ENCODE data around the gene TMSB10. TPM values are rescaled to one million over a fixed set of nuclear protein-coding genes. Genes with fewer than 3 reads are reported as not detected.

Gene TMSB10
- total and polyA plus RNA-seq, 2 experiments from 2014 or later = 834 to 2,942 TPM

DNA sequence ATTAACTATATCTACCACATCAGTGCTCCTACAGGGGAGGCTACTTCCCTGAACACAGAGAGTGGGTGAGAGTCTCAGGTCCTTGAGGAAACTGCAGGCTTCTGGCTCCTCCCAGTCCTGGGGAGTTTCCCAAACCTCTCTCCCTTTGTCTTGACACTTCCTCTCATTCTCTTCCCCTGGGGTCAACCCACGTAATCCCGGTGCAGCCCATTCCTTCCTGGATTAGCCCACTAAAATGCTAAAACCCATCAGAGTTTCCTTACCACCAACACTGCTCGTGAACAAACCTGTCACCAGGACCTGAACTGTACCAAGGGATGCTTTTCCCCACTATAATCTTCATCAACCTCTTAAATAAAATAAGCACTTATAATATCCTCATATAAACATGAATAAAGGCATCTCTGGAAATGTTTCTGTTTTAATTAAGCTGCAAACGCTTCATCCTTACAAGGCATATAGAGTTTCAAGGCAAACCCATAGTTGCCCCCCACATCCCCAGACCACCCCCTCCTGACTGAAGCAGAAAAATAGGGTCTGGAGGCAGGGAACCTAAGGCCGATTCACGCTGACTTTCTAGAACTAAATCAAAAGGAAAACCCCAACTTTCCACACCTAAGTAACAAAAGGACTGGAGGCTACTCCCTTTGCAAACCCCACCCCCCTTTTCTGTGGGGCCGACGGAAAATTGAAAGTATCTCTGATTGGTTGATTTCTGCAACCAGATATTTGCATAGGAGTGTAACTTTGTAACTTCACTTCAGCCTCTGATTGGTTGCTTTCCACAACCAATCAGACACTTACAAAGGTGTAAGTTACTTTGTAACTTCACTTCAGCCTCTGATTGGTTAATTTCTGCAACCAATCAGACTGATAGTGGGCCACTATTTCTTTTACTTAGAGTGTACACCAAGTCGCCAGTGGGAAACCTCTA lies 19.0 kb downstream of the TMSB10 start:
- no peaks in the 10 kb centered on the region for H3K9me2 ChIP-seq (ENCODE audit: insufficient read depth)
- no peak overlapping the region for H3K4me2 ChIP-seq
- no peak overlapping the region for H2AFZ ChIP-seq
- H3K27ac ChIP-seq (ENCODE audit: low read depth) = peak overlapping the region; percentile 9; the same call in 1 of the 2 replicates
- DNase-seq (ENCODE audit: low spot score) = peak; percentile 78
- ATAC-seq = no peak; the same call in 2 of the 3 replicates
- peaks cover 13% of the 10 kb centered on the region; the same call in 1 of the 2 replicates for H3K4me1 ChIP-seq (ENCODE audit: insufficient read depth)
- TF ChIP-seq, protein P1, sequence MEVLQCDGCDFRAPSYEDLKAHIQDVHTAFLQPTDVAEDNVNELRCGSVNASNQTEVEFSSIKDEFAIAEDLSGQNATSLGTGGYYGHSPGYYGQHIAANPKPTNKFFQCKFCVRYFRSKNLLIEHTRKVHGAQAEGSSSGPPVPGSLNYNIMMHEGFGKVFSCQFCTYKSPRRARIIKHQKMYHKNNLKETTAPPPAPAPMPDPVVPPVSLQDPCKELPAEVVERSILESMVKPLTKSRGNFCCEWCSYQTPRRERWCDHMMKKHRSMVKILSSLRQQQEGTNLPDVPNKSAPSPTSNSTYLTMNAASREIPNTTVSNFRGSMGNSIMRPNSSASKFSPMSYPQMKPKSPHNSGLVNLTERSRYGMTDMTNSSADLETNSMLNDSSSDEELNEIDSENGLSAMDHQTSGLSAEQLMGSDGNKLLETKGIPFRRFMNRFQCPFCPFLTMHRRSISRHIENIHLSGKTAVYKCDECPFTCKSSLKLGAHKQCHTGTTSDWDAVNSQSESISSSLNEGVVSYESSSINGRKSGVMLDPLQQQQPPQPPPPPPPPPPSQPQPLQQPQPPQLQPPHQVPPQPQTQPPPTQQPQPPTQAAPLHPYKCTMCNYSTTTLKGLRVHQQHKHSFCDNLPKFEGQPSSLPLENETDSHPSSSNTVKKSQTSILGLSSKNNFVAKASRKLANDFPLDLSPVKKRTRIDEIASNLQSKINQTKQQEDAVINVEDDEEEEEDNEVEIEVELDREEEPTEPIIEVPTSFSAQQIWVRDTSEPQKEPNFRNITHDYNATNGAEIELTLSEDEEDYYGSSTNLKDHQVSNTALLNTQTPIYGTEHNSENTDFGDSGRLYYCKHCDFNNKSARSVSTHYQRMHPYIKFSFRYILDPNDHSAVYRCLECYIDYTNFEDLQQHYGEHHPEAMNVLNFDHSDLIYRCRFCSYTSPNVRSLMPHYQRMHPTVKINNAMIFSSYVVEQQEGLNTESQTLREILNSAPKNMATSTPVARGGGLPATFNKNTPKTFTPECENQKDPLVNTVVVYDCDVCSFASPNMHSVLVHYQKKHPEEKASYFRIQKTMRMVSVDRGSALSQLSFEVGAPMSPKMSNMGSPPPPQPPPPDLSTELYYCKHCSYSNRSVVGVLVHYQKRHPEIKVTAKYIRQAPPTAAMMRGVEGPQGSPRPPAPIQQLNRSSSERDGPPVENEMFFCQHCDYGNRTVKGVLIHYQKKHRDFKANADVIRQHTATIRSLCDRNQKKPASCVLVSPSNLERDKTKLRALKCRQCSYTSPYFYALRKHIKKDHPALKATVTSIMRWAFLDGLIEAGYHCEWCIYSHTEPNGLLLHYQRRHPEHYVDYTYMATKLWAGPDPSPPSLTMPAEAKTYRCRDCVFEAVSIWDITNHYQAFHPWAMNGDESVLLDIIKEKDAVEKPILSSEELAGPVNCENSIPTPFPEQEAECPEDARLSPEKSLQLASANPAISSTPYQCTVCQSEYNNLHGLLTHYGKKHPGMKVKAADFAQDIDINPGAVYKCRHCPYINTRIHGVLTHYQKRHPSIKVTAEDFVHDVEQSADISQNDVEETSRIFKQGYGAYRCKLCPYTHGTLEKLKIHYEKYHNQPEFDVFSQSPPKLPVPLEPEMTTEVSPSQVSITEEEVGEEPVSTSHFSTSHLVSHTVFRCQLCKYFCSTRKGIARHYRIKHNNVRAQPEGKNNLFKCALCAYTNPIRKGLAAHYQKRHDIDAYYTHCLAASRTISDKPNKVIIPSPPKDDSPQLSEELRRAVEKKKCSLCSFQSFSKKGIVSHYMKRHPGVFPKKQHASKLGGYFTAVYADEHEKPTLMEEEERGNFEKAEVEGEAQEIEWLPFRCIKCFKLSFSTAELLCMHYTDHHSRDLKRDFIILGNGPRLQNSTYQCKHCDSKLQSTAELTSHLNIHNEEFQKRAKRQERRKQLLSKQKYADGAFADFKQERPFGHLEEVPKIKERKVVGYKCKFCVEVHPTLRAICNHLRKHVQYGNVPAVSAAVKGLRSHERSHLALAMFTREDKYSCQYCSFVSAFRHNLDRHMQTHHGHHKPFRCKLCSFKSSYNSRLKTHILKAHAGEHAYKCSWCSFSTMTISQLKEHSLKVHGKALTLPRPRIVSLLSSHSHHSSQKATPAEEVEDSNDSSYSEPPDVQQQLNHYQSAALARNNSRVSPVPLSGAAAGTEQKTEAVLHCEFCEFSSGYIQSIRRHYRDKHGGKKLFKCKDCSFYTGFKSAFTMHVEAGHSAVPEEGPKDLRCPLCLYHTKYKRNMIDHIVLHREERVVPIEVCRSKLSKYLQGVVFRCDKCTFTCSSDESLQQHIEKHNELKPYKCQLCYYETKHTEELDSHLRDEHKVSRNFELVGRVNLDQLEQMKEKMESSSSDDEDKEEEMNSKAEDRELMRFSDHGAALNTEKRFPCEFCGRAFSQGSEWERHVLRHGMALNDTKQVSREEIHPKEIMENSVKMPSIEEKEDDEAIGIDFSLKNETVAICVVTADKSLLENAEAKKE (CRISPR knock-in tag; IDR thresholded peaks at IDR 0.05) = no peak
- no peak for TF ChIP-seq CREB1 (CRISPR knock-in tag; IDR thresholded peaks at IDR 0.05; ENCODE audit: low read depth)
- TF ChIP-seq CTCF (conservative IDR thresholded peaks at IDR 0.05; ENCODE audit: low read depth in 2 of 2) = no peak
- TF ChIP-seq STAT1 (IDR thresholded peaks at IDR 0.05; ENCODE audit: unreplicated experiment) = no peak
- no peak for TF ChIP-seq EZH2phosphoT487 (IDR thresholded peaks at IDR 0.05; ENCODE audit: unreplicated experiment)
- H3K4me3 Mint-ChIP-seq = no peak overlapping the region
- no peaks in the 10 kb centered on the region for H3K79me2 ChIP-seq (replicated peaks; ENCODE audit: insufficient read depth)
- H4K20me1 ChIP-seq (replicated peaks; ENCODE audit: insufficient read depth) = no peaks in the 10 kb centered on the region
- H3K27me3 Mint-ChIP-seq (ENCODE audit: insufficient read depth, low read depth, poor library complexity) = peaks cover 18% of the 10 kb centered on the region
- peaks cover 13% of the 10 kb centered on the region; the same call in 1 of the 2 replicates for H3F3A ChIP-seq (replicated peaks; ENCODE audit: low read depth)
- no peaks in the 10 kb centered on the region; the same call in 2 of the 3 replicates for H3K9me3 Mint-ChIP-seq
- H3K4me1 Mint-ChIP-seq = peaks cover 20% of the 10 kb centered on the region
- no peaks in the 10 kb centered on the region for H3K36me3 ChIP-seq (ENCODE audit: insufficient read depth)
- no peaks in the 10 kb centered on the region for H3K36me3 Mint-ChIP-seq (ENCODE audit: low read depth)
- H3K27me3 ChIP-seq (ENCODE audit: insufficient read depth) = peaks cover 7% of the 10 kb centered on the region; the same call in 1 of the 2 replicates
- no peak overlapping the region for H3K27ac Mint-ChIP-seq
- H3K4me3 ChIP-seq = no peak overlapping the region

Measured in GM23338 (cell line).